Suprapubic skin (tissue), 3 donors: Measurements from ENCODE around the gene ASB18.

Source experiments
- CTCF ChIP-seq, 2 donors: fragments of 200-600 bp in 1 of 2; fragments of 450-650 bp in 1 of 2; sonication (generic) in 1 of 2; IDR thresholded peaks; one replicate each; pipeline ENCODE4 v1.5.1; 2016 to 2019; ENCODE audit warnings: antibody characterized with exemption in 2 of 2, mild to moderate bottlenecking in 1 of 2, moderate library complexity in 1 of 2
- POLR2AphosphoS5 ChIP-seq, 3 donors: sonication (generic); formaldehyde crosslinking; IDR thresholded peaks; one replicate each; pipeline ENCODE4 v1.6.1; 2017; ENCODE audit warnings: antibody characterized with exemption in 3 of 3

GRCh38 chr2:236262238-236262637 is 2.0 kb downstream of the ASB18 start:
- TF ChIP-seq POLR2AphosphoS5 (IDR thresholded peaks at IDR 0.05) = no peak
- no peak for TF ChIP-seq CTCF (IDR thresholded peaks at IDR 0.05)
